AG10803 (cell line): ENCODE data around the gene ZNF609.
A peak's percentile ranks its signal among the peaks of the same experiment; 100 is the strongest.

Source experiments
- DNase-seq: peaks from one replicate; pipeline ENCODE4 v3.0.0; 2010; ENCODE audit warnings: low read depth
- H3K4me3 ChIP-seq: 2 replicates; pipeline ENCODE4 v1.5.1; 2011; ENCODE audit warnings: mild to moderate bottlenecking, low read length, control low read depth
- CTCF ChIP-seq: conservative IDR thresholded peaks from 2 replicates; pipeline ENCODE4 v1.5.1; 2011; ENCODE audit warnings: mild to moderate bottlenecking, low read length, control low read depth, inconsistent platforms

Gene ZNF609, protein sequence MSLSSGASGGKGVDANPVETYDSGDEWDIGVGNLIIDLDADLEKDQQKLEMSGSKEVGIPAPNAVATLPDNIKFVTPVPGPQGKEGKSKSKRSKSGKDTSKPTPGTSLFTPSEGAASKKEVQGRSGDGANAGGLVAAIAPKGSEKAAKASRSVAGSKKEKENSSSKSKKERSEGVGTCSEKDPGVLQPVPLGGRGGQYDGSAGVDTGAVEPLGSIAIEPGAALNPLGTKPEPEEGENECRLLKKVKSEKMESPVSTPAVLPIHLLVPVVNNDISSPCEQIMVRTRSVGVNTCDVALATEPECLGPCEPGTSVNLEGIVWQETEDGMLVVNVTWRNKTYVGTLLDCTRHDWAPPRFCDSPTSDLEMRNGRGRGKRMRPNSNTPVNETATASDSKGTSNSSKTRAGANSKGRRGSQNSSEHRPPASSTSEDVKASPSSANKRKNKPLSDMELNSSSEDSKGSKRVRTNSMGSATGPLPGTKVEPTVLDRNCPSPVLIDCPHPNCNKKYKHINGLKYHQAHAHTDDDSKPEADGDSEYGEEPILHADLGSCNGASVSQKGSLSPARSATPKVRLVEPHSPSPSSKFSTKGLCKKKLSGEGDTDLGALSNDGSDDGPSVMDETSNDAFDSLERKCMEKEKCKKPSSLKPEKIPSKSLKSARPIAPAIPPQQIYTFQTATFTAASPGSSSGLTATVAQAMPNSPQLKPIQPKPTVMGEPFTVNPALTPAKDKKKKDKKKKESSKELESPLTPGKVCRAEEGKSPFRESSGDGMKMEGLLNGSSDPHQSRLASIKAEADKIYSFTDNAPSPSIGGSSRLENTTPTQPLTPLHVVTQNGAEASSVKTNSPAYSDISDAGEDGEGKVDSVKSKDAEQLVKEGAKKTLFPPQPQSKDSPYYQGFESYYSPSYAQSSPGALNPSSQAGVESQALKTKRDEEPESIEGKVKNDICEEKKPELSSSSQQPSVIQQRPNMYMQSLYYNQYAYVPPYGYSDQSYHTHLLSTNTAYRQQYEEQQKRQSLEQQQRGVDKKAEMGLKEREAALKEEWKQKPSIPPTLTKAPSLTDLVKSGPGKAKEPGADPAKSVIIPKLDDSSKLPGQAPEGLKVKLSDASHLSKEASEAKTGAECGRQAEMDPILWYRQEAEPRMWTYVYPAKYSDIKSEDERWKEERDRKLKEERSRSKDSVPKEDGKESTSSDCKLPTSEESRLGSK (N-terminal part only)

GRCh38 chr15:64460206-64460723, at the start of gene ZNF609:
Gene ZNF609 (plus strand): TSS chr15:64460578. CDS start chr15:64499420, 38,842 bp downstream.
- DNase-seq, result peak; percentile 95
- TF ChIP-seq CTCF, result no peak; the same call in 1 of the 2 replicates
- H3K4me3 ChIP-seq, result peak within 1 kb of the TSS; percentile 81

- no peak for DNase-seq
- no peak overlapping the region for H3K4me3 ChIP-seq
- no peak for TF ChIP-seq CTCF
These were observed 48.2 kb upstream of the ZNF609 start for GRCh38 chr15:64412216-64412615.

- DNase-seq, result no peak
- TF ChIP-seq CTCF, result no peak
These were observed 37.7 kb upstream of the ZNF609 start for GRCh38 chr15:64422697-64423096.

GRCh38 chr15:64423970-64424369, 36.4 kb upstream of the ZNF609 start:
- TF ChIP-seq CTCF, result no peak
- no peak overlapping the region for H3K4me3 ChIP-seq
- DNase-seq, result no peak

More at GRCh38 chr15:64422697-64423096, 37.7 kb upstream of the ZNF609 start:
- no peak overlapping the region for H3K4me3 ChIP-seq

DNA sequence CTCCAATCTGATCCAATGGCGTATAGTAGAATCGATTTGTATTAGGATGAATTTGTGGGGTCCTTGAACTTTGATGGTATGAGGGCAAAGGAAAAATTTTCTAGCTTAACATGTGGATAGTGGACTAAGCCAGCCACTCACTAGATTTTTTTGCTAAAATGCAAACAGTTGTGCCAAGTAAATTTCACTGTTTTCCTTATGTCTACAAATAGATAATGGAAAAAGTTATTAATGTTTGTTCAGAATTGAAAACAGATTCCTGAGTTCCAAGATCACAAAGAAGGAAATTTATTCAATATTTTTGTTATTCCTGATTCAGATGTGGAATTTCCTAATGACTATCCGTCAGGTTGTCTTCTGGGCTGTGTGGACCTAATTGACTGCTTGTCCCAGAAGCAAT, 35.2 kb upstream of the ZNF609 start:
- no peak for TF ChIP-seq CTCF
- H3K4me3 ChIP-seq, result no peak overlapping the region

GRCh38 chr15:64426845-64427465, 33.4 kb upstream of the ZNF609 start:
- TF ChIP-seq CTCF, result peak; percentile 46
- peak; percentile 61 for DNase-seq

More for the DNA sequence above, 35.2 kb upstream of the ZNF609 start:
- DNase-seq, result no peak

More at GRCh38 chr15:64426845-64427465, 33.4 kb upstream of the ZNF609 start:
- no peak overlapping the region for H3K4me3 ChIP-seq
